ENCODE results near the gene ISY1. TPM values are rescaled to one million over a fixed set of nuclear protein-coding genes. Genes with fewer than 3 reads are reported as not detected.

Gene ISY1
- total RNA-seq, 1 experiment from 2014 or later = 62.3 TPM

DNA sequence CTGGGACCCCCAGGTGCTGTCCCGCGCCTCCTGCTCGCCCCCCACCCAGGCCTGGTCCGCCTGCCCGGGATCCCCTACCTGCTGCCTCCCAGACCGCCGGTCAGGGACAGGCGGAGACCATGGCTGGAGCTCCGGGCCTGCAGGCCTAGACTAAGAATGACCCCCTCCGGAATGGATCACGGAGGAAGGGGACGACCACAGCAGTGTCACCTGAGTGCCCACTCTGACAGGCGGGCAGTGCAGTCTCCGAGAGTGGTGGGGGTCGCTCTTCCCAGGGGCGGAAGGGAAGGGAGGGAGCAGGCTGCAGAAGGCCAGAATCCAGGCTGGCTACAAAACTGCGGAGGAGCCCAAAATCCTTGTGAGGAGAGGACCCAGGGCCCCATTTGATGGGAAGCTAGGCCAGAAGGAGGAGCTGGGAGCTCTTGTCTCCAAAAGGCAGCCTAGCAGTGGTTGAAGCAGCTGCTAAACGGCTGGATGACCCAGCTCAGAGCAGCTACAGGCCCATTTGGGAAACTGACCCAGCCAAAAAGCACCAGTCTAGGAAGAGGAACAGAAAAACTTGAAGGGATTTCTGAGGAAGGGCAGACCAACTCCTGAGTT, 38.4 kb downstream of the ISY1 start:
- BruUV-seq (replicated peaks) = TSS peak; percentile 11
- no peaks in the 10 kb centered on the region for H3K9me2 ChIP-seq (ENCODE audit: insufficient read depth)
- no peak overlapping the region for H3K27ac ChIP-seq
- intact Hi-C loops (cut with micrococcal nuclease; ENCODE audit: unreplicated experiment) = loop anchor here (5.0 kb wide), 1 partner anchor 65 kb away; no protein-coding TSS in a partner anchor
- no peak for TF ChIP-seq EZH2 (IDR thresholded peaks at IDR 0.05; ENCODE audit: low read depth)
- TF ChIP-seq, protein P1, sequence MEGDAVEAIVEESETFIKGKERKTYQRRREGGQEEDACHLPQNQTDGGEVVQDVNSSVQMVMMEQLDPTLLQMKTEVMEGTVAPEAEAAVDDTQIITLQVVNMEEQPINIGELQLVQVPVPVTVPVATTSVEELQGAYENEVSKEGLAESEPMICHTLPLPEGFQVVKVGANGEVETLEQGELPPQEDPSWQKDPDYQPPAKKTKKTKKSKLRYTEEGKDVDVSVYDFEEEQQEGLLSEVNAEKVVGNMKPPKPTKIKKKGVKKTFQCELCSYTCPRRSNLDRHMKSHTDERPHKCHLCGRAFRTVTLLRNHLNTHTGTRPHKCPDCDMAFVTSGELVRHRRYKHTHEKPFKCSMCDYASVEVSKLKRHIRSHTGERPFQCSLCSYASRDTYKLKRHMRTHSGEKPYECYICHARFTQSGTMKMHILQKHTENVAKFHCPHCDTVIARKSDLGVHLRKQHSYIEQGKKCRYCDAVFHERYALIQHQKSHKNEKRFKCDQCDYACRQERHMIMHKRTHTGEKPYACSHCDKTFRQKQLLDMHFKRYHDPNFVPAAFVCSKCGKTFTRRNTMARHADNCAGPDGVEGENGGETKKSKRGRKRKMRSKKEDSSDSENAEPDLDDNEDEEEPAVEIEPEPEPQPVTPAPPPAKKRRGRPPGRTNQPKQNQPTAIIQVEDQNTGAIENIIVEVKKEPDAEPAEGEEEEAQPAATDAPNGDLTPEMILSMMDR (conservative IDR thresholded peaks at IDR 0.05) = no peak
- POLR2A ChIA-PET (ENCODE audit: unreplicated experiment) = interaction anchor here (0.6 to 0.7 kb wide), 3 partner anchors 471 to 1066 kb away, joined by 4 to 18 read pairs (median 6); no protein-coding TSS in a partner anchor
- H3K36me3 ChIP-seq (ENCODE audit: low read depth) = 0 out of 2 replicates have a peak, but pooled peaks cover 5% of the 10 kb centered on the region
- no peaks in the 10 kb centered on the region for H3K27me3 ChIP-seq (ENCODE audit: insufficient read depth, low read depth)
- peaks cover 17% of the 10 kb centered on the region for H3K4me1 ChIP-seq (replicated peaks; ENCODE audit: insufficient read depth)
- CTCF ChIA-PET = interaction anchor here (0.8 to 1.4 kb wide), 2 partner anchors 123 to 144 kb away, joined by 5 to 16 read pairs; no protein-coding TSS in a partner anchor
- H2AFZ ChIP-seq = no peak overlapping the region
- DNase-seq = peak in 1 of 2 experiments; percentile 7
- peaks cover 43% of the 10 kb centered on the region for H3F3A ChIP-seq (ENCODE audit: insufficient read depth, low read depth)
- H4K20me1 ChIP-seq (ENCODE audit: insufficient read depth) = peaks cover 10% of the 10 kb centered on the region; the same call in 1 of the 2 replicates
- H3K4me2 ChIP-seq = peak overlapping the region; percentile 65; the same call in 1 of the 2 replicates
- H3K79me2 ChIP-seq (ENCODE audit: low read depth) = peaks cover 27% of the 10 kb centered on the region
- no peaks in the 10 kb centered on the region for H3K9me3 ChIP-seq (ENCODE audit: insufficient read depth, low read depth)
- H3K4me3 ChIP-seq = peak overlapping the region; percentile 56; the same call in 1 of the 2 replicates

DNA sequence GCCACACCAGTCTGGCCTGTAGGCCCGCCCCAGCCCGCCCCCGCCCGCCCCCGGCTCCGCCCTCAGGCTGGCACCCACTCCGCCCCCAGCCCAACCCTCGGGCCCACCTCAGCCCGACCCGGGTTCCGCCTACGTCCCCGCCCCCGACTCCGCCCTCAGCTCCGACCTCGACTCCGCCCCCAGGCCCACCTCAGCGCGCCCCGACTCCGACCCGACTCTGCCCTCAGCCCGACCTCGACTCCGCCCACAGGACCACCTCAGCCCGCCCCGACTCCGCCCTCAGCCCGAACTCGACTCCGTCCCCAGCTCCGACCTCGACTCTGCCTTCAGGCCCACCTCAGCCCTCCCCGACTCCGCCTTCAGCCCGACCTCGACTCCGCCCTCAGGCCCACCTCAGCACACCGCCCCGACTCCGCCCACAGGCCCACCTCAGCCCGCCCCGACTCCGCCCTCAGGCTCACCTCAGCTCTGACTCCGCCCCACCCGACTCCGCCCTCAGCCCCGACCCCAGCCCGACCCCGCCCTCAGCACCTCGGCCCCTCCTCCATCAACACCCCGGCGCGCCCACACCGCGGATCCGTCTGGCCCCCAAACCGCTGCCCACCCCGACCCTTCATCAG, 39.0 kb downstream of the ISY1 start, which contains the start of gene RAB43:
Gene RAB43 (minus strand): TSS at position 13 of the 620 bp plus-strand sequence. CDS start 315 bp downstream, outside the sequence.
- H3K4me2 ChIP-seq = peak within 1 kb of the TSS; percentile 95
- peaks cover 10% of the 10 kb centered on the region; the same call in 1 of the 2 replicates for H4K20me1 ChIP-seq (ENCODE audit: insufficient read depth)
- CTCF ChIA-PET = interaction anchor here (0.6 to 1.9 kb wide), 8 partner anchors 13 to 152 kb away, joined by 3 to 16 read pairs (median 4); no protein-coding TSS in a partner anchor
- no peaks in the 10 kb centered on the region for H3K27me3 ChIP-seq (ENCODE audit: insufficient read depth, low read depth)
- peaks cover 17% of the 10 kb centered on the region for H3K4me1 ChIP-seq (replicated peaks; ENCODE audit: insufficient read depth)
- H3K9me2 ChIP-seq (ENCODE audit: insufficient read depth) = no peaks in the 10 kb centered on the region
- TF ChIP-seq, protein P1 (conservative IDR thresholded peaks at IDR 0.05) = no peak
- TF ChIP-seq EZH2 (IDR thresholded peaks at IDR 0.05; ENCODE audit: low read depth) = no peak
- no peaks in the 10 kb centered on the region for H3K9me3 ChIP-seq (ENCODE audit: insufficient read depth, low read depth)
- peak; percentile 71 to 96 for DNase-seq
- H3K4me3 ChIP-seq = peak within 1 kb of the TSS; percentile 70
- peaks cover 43% of the 10 kb centered on the region for H3F3A ChIP-seq (ENCODE audit: insufficient read depth, low read depth)
- POLR2A ChIA-PET (ENCODE audit: unreplicated experiment) = interaction anchor here (0.6 to 0.8 kb wide), 7 partner anchors 18 to 1066 kb away, joined by 4 to 23 read pairs (median 7); no protein-coding TSS in a partner anchor
- peak within 1 kb of the TSS; percentile 90 for H3K27ac ChIP-seq
- intact Hi-C loops (cut with micrococcal nuclease; ENCODE audit: unreplicated experiment) = loop anchor here (2.0 to 5.0 kb wide), 2 partner anchors 65 to 127 kb away; partner anchors contain the start of gene COPG1
- H3K36me3 ChIP-seq (ENCODE audit: low read depth) = 0 out of 2 replicates have a peak, but pooled peaks cover 5% of the 10 kb centered on the region
- peak within 1 kb of the TSS; percentile 85 for H2AFZ ChIP-seq
- no TSS peak for BruUV-seq (replicated peaks)
- H3K79me2 ChIP-seq (ENCODE audit: low read depth) = peaks cover 33% of the 10 kb centered on the region
